ENCODE measurements around the gene CFAP74. TPM values are rescaled to one million over a fixed set of nuclear protein-coding genes. Genes with fewer than 3 reads are reported as not detected.

CFAP74 gene
- total RNA-seq, 1 experiment from 2014 or later = 0.28 TPM

GRCh38 chr1:2039251-2039650 is 35.7 kb upstream of the CFAP74 start:
- no peaks in the 10 kb centered on the region for H3K27me3 ChIP-seq (ENCODE audit: insufficient read depth, low read length)
- no peak overlapping the region for H3K14ac ChIP-seq (ENCODE audit: insufficient read depth, low read length)
- H3T11ph ChIP-seq (ENCODE audit: low read length) = no peak overlapping the region
- no peak overlapping the region for H2BK12ac ChIP-seq (ENCODE audit: insufficient read length, low read depth, low read length)
- H3K9ac ChIP-seq (ENCODE audit: extremely low read depth, insufficient read length, low read length) = no peak overlapping the region
- H3K4ac ChIP-seq (ENCODE audit: low read depth, low read length) = no peak overlapping the region
- Mint-ChIP-seq H3K27me3 (ENCODE audit: low read depth) (peaks cover 6% of the 10 kb centered on the region), H3K9me3 (no peaks in the 10 kb centered on the region; a peak in 2 of 5 replicates), H3K27ac (no peak overlapping the region), H3K4me3 (no peak overlapping the region; a peak in 1 of 5 replicates), H3K36me3 (ENCODE audit: insufficient read depth in 1 of 3, low read depth in 3 of 3) (no peaks in the 10 kb centered on the region), H3K4me1 (peaks cover 0 to 7% of the 10 kb centered on the region in 2 experiments; a peak in 2 of 4 replicates)
- no peak overlapping the region for H3K56ac ChIP-seq (ENCODE audit: insufficient read length, low read depth, low read length)
- no peak overlapping the region for H4K91ac ChIP-seq (ENCODE audit: insufficient read length, low read depth, low read length)
- no peak overlapping the region for H2BK15ac ChIP-seq (ENCODE audit: low read depth, low read length)
- no peaks in the 10 kb centered on the region for H3K79me2 ChIP-seq (ENCODE audit: insufficient read depth, low read length)
- no peak overlapping the region for H2BK5ac ChIP-seq (ENCODE audit: insufficient read length, low read length)
- H3K23ac ChIP-seq (ENCODE audit: insufficient read length, low read depth, low read length) = no peak overlapping the region
- no peak overlapping the region for H4K5ac ChIP-seq (ENCODE audit: insufficient read length, low read depth, low read length)
- H3K4me2 ChIP-seq (ENCODE audit: insufficient read depth, insufficient read length, low read length) = no peak overlapping the region
- TF ChIP-seq CTCF (conservative IDR thresholded peaks at IDR 0.05) = no peak
- H2AK5ac ChIP-seq (ENCODE audit: insufficient read length, low read length) = no peak overlapping the region
- H3K23me2 ChIP-seq (ENCODE audit: insufficient read length, low read depth, low read length, poor library complexity, severe bottlenecking) = no peaks in the 10 kb centered on the region
- no peaks in the 10 kb centered on the region for H3K79me1 ChIP-seq (ENCODE audit: insufficient read depth, low read depth, low read length, poor library complexity, severe bottlenecking)
- no peak overlapping the region for H2BK120ac ChIP-seq (ENCODE audit: low read depth, low read length, poor library complexity, severe bottlenecking)
- H3K27ac ChIP-seq (ENCODE audit: insufficient read length, low read depth, low read length) = no peak overlapping the region
- H3K9me3 ChIP-seq (ENCODE audit: control insufficient read depth, low read depth, low read length) = no peaks in the 10 kb centered on the region
- H4K8ac ChIP-seq (replicated peaks; ENCODE audit: insufficient read length, low read depth, low read length) = no peak overlapping the region
- WGBS (ENCODE audit: extremely low coverage, insufficient read length, low lambda C conversion rate) = no CpG with 5 or more reads among the region's 8 CpGs
- DNase-seq = no peak
- no peak overlapping the region for H2BK20ac ChIP-seq (ENCODE audit: low read depth, low read length, poor library complexity, severe bottlenecking)
- no peaks in the 10 kb centered on the region for H4K20me1 ChIP-seq (ENCODE audit: control insufficient read depth, insufficient read depth, insufficient read length)
- no peak overlapping the region for H3K18ac ChIP-seq (ENCODE audit: insufficient read length, low read depth, low read length)
- no peak overlapping the region for H2AFZ ChIP-seq (ENCODE audit: low read length)
- H3K4me1 ChIP-seq (ENCODE audit: insufficient read depth, low read length) = no peaks in the 10 kb centered on the region
